ENCODE measurements around the gene MYB. TPM values are rescaled to one million over a fixed set of nuclear protein-coding genes. Genes with fewer than 3 reads are reported as not detected.

The MYB gene
- total and polyA plus RNA-seq, 2 donors (not counting 3 experiments of a cell fraction or from before 2014, with no cell fraction given), result 0.14 to 0.53 TPM

DNA sequence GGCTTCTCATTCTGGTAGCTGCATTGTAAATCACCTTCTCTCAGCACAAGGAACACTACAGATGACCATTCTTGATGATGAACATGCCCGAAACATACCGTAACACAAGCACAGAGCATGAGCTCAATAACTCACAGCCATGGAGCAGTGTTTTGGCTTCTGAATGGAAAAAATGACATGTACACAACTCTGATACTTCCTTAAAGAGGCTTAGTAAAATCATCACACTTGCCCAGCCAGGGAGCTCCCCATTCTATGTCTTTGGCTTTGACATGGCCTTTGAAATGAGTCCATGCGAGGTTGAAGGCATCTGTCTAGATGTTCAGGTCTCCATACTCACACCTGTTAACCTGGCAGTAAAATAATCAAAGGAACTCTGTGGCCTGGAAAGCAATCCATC lies 87.6 kb downstream of the MYB start:
- ChIA-PET POLR2A (no interaction called here), CTCF (interaction anchor here (1.8 kb wide), 1 partner anchor 10 kb away, joined by 7 read pairs; no protein-coding TSS in a partner anchor)
- no peak overlapping the region for H3K9ac ChIP-seq (replicated peaks; ENCODE audit: extremely low read depth, insufficient read depth, low read length)
- no peaks in the 10 kb centered on the region for H3K79me2 ChIP-seq (ENCODE audit: control insufficient read depth, insufficient read depth, low read length)
- no peak for DNase-seq (ENCODE audit: low read depth, low spot score)
- H4K20me1 ChIP-seq (replicated peaks; ENCODE audit: control insufficient read depth, extremely low read depth, insufficient read depth, low read length), result no peaks in the 10 kb centered on the region
- no peaks in the 10 kb centered on the region for H3K9me3 ChIP-seq (replicated peaks; ENCODE audit: control insufficient read depth, insufficient read depth, low read length)
- H3K27ac ChIP-seq (ENCODE audit: insufficient read depth, low read depth, low read length), result no peak overlapping the region
- TF ChIP-seq, protein P1, sequence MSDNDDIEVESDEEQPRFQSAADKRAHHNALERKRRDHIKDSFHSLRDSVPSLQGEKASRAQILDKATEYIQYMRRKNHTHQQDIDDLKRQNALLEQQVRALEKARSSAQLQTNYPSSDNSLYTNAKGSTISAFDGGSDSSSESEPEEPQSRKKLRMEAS (IDR thresholded peaks at IDR 0.05; ENCODE audit: insufficient read depth, insufficient read length), result no peak
- intact Hi-C loops (cut with micrococcal nuclease) (no loop called here), dilution Hi-C loops (cut with MboI; ENCODE audit: extremely low pct_ligation_motif_present, low sequenced_read_pairs) (no loop called here)
- no peak overlapping the region for H2AFZ ChIP-seq (ENCODE audit: low read depth, low read length)
- no peak for FAIRE-seq
- H3K27me3 ChIP-seq (ENCODE audit: control insufficient read depth in 2 of 2, insufficient read depth in 2 of 2, low read length in 2 of 2), result peaks cover 0 to 4% of the 10 kb centered on the region in 2 experiments
- no peaks in the 10 kb centered on the region for H3K4me1 ChIP-seq (ENCODE audit: control insufficient read depth, extremely low read depth, insufficient read depth, low read length)
- H3K9me1 ChIP-seq (replicated peaks; ENCODE audit: control insufficient read depth, extremely low read depth, insufficient read depth, low read length), result no peaks in the 10 kb centered on the region
- no peak overlapping the region for H3K4me3 ChIP-seq (replicated peaks in 1 of 3; ENCODE audit: insufficient read depth in 1 of 3, low read depth in 1 of 3, low read length in 3 of 3)
- H3K4me2 ChIP-seq (ENCODE audit: insufficient read depth, low read length), result no peak overlapping the region
- H3K36me3 ChIP-seq (ENCODE audit: control insufficient read depth in 2 of 2, extremely low read depth in 1 of 2, insufficient read depth in 2 of 2, low read length in 2 of 2), result no peaks in the 10 kb centered on the region
- BruUV-seq (replicated peaks), result no TSS peak

Small RNA genes within 50 kb of the gene (microRNA-seq; reads per million reads assigned to microRNA genes)
- gene MIR548A2 (ENCODE audit: borderline number of aligned reads, borderline replicate concordance), result not detected

Small RNA genes within 50 kb of the gene (small RNA-seq; reads per million reads assigned to genes)
- gene MIR548A2 (ENCODE audit: insufficient read depth, insufficient read length, low read depth, low replicate concordance), result not detected

Other genes with a start within 250 kb of the MYB start
- gene ALDH8A1, start 231.2 kb upstream of the MYB start, total RNA-seq, result 0.58 and 0.95 TPM in 2 replicates
- 0.08 and 0.41 TPM in 2 replicates for gene ALDH8A1, start 231.2 kb upstream of the MYB start, polyA plus RNA-seq
- 74.6 and 77.0 TPM in 2 replicates for gene HBS1L, start 126.5 kb upstream of the MYB start, total RNA-seq
- gene HBS1L, start 126.5 kb upstream of the MYB start, polyA plus RNA-seq, result 18.6 and 23.7 TPM in 2 replicates

All from endothelial cell of umbilical vein (primary cell).